ENCODE results near the gene ZNF213. TPM values are rescaled to one million over a fixed set of nuclear protein-coding genes. Genes with fewer than 3 reads are reported as not detected.

Gene ZNF213
- total RNA-seq, 1 donor from 2014 or later, result 4.2 TPM

DNA sequence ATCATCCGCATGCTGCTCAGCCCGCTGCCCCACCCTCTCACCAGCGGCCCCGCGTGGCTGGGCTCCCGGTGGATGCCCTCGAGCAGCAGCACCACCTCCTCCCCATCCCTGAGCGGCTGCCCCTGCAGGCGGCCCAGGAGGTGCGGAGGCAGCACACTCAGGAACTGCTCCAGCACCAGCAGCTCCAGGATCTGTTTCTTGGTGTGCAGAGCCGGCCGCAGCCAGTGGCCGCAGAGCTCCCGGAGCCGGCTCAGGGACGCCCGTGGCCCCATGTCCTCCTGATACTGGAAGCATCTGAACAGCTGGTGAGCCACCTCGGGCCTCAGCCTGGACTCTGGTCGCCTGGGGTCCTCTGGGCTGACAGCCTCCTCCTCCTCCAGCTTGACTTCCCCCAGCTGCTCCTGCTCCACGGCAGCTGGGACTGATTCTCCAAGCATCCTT lies 42.3 kb upstream of the ZNF213 start:
- no peaks in the 10 kb centered on the region for H3K36me3 ChIP-seq (ENCODE audit: control insufficient read depth in 3 of 3, insufficient read depth in 3 of 3, low read length in 3 of 3)
- peaks cover 7 to 15% (median 13%) of the 10 kb centered on the region in 3 donors for H3K4me1 ChIP-seq (ENCODE audit: control insufficient read depth in 3 of 3, insufficient read depth in 3 of 3, low read length in 3 of 3)
- H3K9ac ChIP-seq (ENCODE audit: low read depth in 1 of 3, low read length in 3 of 3), result no peak overlapping the region
- H3K27ac ChIP-seq (ENCODE audit: low read depth, low read length), result no peak overlapping the region
- no peak overlapping the region for H3K4me3 ChIP-seq (ENCODE audit: low read length in 3 of 3)
- no peaks in the 10 kb centered on the region for H3K9me3 ChIP-seq (ENCODE audit: control insufficient read depth in 3 of 3, low read length in 3 of 3)
- H3K27me3 ChIP-seq (ENCODE audit: control insufficient read depth in 3 of 3, insufficient read depth in 3 of 3, low read length in 3 of 3), result peaks cover 5 to 11% (median 11%) of the 10 kb centered on the region in 3 donors

DNA sequence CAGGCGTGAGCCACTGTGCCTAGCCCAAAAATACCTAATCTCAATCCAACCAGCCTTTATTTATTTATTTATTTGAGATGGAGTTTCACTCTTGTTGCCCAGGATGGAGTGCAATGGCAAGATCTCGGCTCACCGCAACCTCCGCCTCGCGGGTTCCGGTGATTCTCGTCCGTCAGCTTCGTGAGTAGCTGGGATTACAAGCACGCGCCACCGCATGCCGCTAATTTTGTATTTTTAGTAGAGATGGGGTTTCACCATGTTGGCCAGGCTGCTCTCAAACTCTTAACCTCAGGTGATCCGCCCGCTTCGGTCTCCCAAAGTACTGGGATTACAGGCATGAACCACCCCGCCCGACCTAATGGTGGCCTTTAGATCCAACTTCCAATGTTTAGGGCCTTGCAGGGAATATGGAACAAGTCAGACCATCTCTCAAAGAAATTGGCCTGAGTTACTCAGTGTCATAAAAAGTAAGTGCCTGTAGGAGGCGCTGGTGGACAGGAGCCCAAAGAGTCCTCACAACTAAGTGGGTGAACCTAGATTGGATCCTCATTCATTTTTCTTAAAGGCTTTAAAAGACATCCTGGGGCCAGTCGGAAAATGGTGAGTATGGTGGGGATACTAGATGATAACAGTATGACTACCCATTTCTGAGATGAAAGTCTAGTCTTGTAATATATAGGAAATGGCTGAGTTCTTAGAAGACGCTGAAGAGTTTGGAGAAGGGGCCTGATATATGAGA lies 40.4 kb upstream of the ZNF213 start:
- Histone ChIP-seq H3K36me3 (ENCODE audit: control insufficient read depth in 3 of 3, insufficient read depth in 3 of 3, low read length in 3 of 3) (no peaks in the 10 kb centered on the region), H3K9me3 (ENCODE audit: control insufficient read depth in 3 of 3, low read length in 3 of 3) (no peaks in the 10 kb centered on the region), H3K9ac (ENCODE audit: low read depth in 1 of 3, low read length in 3 of 3) (no peak overlapping the region), H3K27ac (ENCODE audit: low read depth, low read length) (no peak overlapping the region), H3K4me1 (ENCODE audit: control insufficient read depth in 3 of 3, insufficient read depth in 3 of 3, low read length in 3 of 3) (peaks cover under 1 to 3% (median 2%) of the 10 kb centered on the region in 3 donors), H3K27me3 (ENCODE audit: control insufficient read depth in 3 of 3, insufficient read depth in 3 of 3, low read length in 3 of 3) (peaks cover 5 to 18% (median 11%) of the 10 kb centered on the region in 3 donors), H3K4me3 (ENCODE audit: low read length in 3 of 3) (no peak overlapping the region)

DNA sequence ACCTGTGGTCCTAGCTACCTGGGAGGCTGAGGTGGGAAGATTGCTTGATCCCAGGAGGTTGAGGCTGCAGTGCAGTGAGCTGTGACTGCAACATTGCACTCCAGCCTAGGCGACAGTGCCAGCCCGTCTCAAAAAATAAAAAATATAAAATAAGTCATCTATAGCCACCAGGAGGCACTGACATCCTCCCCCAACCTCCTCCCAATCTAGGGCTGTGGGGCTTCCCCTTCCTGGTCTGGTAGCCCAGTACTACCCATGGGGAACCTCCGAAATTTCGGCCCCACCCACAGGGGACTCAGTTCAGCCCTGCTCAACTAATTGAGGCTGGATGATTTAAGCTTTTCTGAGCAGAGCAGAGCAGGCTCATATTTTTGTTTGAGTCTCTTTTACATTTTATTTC lies 39.0 kb upstream of the ZNF213 start:
- Histone ChIP-seq H3K4me1 (ENCODE audit: control insufficient read depth in 3 of 3, insufficient read depth in 3 of 3, low read length in 3 of 3) (peaks cover 9 to 12% (median 12%) of the 10 kb centered on the region in 3 donors), H3K4me3 (ENCODE audit: low read length in 3 of 3) (no peak overlapping the region), H3K36me3 (ENCODE audit: control insufficient read depth in 3 of 3, insufficient read depth in 3 of 3, low read length in 3 of 3) (no peaks in the 10 kb centered on the region), H3K27me3 (ENCODE audit: control insufficient read depth in 3 of 3, insufficient read depth in 3 of 3, low read length in 3 of 3) (peaks cover 8 to 23% (median 11%) of the 10 kb centered on the region in 3 donors), H3K27ac (ENCODE audit: low read depth, low read length) (no peak overlapping the region), H3K9ac (ENCODE audit: low read depth in 1 of 3, low read length in 3 of 3) (no peak overlapping the region), H3K9me3 (ENCODE audit: control insufficient read depth in 3 of 3, low read length in 3 of 3) (no peaks in the 10 kb centered on the region)

DNA sequence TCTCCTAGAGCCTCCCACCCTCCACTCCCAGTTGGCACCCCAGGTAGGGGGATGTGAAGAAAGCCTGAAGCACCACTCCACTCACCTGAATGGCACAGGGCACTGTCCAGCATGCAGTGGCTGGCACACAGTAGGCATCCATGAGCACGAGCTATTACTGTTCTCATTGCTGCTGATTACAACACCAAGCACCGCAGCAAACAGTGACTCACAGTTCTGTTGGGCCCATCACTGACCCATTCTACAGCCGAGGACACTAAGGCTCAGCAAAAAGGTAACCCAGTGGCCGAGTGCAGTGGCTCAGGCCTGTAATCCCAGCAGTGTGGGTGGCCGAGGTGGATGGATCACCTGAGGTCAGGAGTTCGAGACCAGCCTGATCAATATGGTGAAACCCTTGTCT lies 38.5 kb upstream of the ZNF213 start:
- Histone ChIP-seq H3K27ac (ENCODE audit: low read depth, low read length) (no peak overlapping the region), H3K9me3 (ENCODE audit: control insufficient read depth in 3 of 3, low read length in 3 of 3) (no peaks in the 10 kb centered on the region), H3K36me3 (ENCODE audit: control insufficient read depth in 3 of 3, insufficient read depth in 3 of 3, low read length in 3 of 3) (no peaks in the 10 kb centered on the region), H3K4me1 (ENCODE audit: control insufficient read depth in 3 of 3, insufficient read depth in 3 of 3, low read length in 3 of 3) (peaks cover 14 to 17% (median 17%) of the 10 kb centered on the region in 3 donors), H3K27me3 (ENCODE audit: control insufficient read depth in 3 of 3, insufficient read depth in 3 of 3, low read length in 3 of 3) (peaks cover 11 to 23% (median 13%) of the 10 kb centered on the region in 3 donors), H3K4me3 (ENCODE audit: low read length in 3 of 3) (no peak overlapping the region), H3K9ac (ENCODE audit: low read depth in 1 of 3, low read length in 3 of 3) (no peak overlapping the region)

DNA sequence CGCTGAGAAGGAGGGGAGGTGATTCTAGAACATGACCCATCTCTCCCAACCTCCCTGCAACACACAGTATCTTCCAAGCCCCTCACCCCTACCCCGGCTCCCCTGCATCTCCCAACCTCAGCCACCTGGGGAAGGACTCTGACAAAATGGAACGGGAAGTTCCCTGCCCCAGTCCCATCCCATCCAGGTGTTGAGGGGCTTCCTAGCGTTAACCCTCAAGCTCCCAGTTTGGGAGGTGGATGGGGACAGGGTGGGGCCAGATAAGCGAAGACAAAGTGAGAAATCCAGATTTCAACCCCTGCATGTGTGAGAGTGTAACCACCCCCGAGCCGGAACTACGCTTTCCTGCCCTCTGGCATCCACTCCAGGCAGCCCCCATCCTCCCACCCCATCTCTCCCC lies 37.6 kb upstream of the ZNF213 start:
- Histone ChIP-seq H3K9me3 (ENCODE audit: control insufficient read depth in 3 of 3, low read length in 3 of 3) (no peaks in the 10 kb centered on the region), H3K9ac (ENCODE audit: low read depth in 1 of 3, low read length in 3 of 3) (no peak overlapping the region), H3K4me3 (ENCODE audit: low read length in 3 of 3) (no peak overlapping the region), H3K36me3 (ENCODE audit: control insufficient read depth in 3 of 3, insufficient read depth in 3 of 3, low read length in 3 of 3) (no peaks in the 10 kb centered on the region), H3K27ac (ENCODE audit: low read depth, low read length) (no peak overlapping the region), H3K4me1 (ENCODE audit: control insufficient read depth in 3 of 3, insufficient read depth in 3 of 3, low read length in 3 of 3) (peaks cover 15 to 20% (median 19%) of the 10 kb centered on the region in 3 donors), H3K27me3 (ENCODE audit: control insufficient read depth in 3 of 3, insufficient read depth in 3 of 3, low read length in 3 of 3) (peaks cover 7 to 22% (median 13%) of the 10 kb centered on the region in 3 donors)

DNA sequence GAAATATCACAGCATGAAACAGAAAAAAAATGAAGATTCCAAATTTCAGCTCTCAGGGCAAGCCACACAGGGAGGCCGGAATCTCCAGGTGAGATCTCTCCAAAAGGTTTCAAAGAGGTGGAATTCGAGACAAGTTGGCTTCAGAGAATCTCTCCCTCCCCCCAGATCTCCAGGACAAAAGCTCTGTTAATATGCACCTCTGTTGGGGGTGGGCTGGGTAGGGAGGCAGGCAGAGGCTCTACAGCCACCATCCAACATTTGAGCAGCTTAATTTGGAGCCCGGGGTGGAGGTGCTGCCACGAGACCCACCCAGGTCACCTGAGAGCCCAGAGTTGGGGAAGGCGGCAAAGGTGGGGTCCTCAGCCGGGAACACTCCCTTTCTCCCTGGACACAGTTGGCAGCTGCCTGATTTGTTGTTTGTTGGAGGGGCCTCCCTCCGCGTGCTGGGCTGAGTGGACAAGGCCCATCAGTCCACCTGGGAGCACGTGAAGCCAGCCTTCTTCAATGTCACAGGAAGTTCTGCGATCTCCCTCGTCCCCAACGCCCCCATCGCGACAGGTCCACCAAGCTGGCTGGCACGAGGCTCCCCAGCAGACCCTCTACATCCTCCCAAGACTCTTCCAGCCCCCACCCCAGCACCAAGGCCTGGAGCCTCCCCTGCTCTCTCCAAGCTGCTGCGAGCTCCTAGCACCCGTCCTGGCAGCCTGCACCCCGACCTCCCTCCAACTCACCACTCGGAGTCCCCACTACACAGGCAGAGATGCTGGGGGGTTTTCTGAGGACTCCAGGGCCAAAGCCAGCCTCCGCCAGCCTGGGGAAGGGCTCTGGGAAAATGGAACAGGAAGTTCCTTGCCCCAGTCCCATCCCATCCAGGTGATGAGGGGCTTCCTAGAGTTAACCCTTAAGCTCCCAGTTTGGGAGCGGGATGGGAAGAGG lies 36.1 kb upstream of the ZNF213 start, which contains the start of gene ZSCAN10:
ZSCAN10 (minus strand) TSS at position 836 of the 936 bp plus-strand sequence. CDS start 6,357 bp downstream, outside the sequence.
- Histone ChIP-seq H3K9me3 (ENCODE audit: control insufficient read depth in 3 of 3, low read length in 3 of 3) (no peaks in the 10 kb centered on the region), H3K4me3 (ENCODE audit: low read length in 3 of 3) (peak within 1 kb of the TSS; percentile 39 to 66 (median 52)), H3K9ac (ENCODE audit: low read depth in 1 of 3, low read length in 3 of 3) (peak within 1 kb of the TSS in 2 of 3 donors; percentile 7 to 50), H3K36me3 (ENCODE audit: control insufficient read depth in 3 of 3, insufficient read depth in 3 of 3, low read length in 3 of 3) (no peaks in the 10 kb centered on the region), H3K27ac (ENCODE audit: low read depth, low read length) (no peak within 1 kb of the TSS), H3K27me3 (ENCODE audit: control insufficient read depth in 3 of 3, insufficient read depth in 3 of 3, low read length in 3 of 3) (peaks cover 0 to 13% (median 8%) of the 10 kb centered on the region in 3 donors), H3K4me1 (ENCODE audit: control insufficient read depth in 3 of 3, insufficient read depth in 3 of 3, low read length in 3 of 3) (peaks cover 15 to 20% (median 20%) of the 10 kb centered on the region in 3 donors)

DNA sequence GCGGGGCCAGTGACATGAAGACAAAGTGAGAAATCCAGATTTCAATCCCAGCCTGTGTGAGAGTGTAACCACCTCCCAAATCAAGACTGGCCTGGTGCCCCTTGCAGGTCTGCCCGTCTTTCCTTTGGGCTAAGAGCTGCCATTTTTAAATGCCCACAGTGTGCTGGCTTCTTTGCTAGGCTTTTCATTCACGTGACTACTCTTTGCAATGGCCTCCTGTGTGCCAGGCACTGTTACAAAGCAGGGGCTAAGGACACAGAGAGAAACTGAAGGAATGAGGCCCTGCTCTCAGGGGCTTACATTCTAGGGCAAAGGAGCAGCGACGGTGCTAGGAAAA lies 35.5 kb upstream of the ZNF213 start:
- H3K4me1 ChIP-seq (ENCODE audit: control insufficient read depth in 3 of 3, insufficient read depth in 3 of 3, low read length in 3 of 3), result peaks cover 15 to 20% (median 20%) of the 10 kb centered on the region in 3 donors
- H3K9me3 ChIP-seq (ENCODE audit: control insufficient read depth in 3 of 3, low read length in 3 of 3), result no peaks in the 10 kb centered on the region
- H3K36me3 ChIP-seq (ENCODE audit: control insufficient read depth in 3 of 3, insufficient read depth in 3 of 3, low read length in 3 of 3), result no peaks in the 10 kb centered on the region
- H3K9ac ChIP-seq (ENCODE audit: low read depth in 1 of 3, low read length in 3 of 3), result no peak overlapping the region
- H3K27me3 ChIP-seq (ENCODE audit: control insufficient read depth in 3 of 3, insufficient read depth in 3 of 3, low read length in 3 of 3), result peaks cover 0 to 13% (median 8%) of the 10 kb centered on the region in 3 donors
- peak overlapping the region in 1 of 3 donors; percentile 66 for H3K4me3 ChIP-seq (ENCODE audit: low read length in 3 of 3)
- H3K27ac ChIP-seq (ENCODE audit: low read depth, low read length), result no peak overlapping the region

DNA sequence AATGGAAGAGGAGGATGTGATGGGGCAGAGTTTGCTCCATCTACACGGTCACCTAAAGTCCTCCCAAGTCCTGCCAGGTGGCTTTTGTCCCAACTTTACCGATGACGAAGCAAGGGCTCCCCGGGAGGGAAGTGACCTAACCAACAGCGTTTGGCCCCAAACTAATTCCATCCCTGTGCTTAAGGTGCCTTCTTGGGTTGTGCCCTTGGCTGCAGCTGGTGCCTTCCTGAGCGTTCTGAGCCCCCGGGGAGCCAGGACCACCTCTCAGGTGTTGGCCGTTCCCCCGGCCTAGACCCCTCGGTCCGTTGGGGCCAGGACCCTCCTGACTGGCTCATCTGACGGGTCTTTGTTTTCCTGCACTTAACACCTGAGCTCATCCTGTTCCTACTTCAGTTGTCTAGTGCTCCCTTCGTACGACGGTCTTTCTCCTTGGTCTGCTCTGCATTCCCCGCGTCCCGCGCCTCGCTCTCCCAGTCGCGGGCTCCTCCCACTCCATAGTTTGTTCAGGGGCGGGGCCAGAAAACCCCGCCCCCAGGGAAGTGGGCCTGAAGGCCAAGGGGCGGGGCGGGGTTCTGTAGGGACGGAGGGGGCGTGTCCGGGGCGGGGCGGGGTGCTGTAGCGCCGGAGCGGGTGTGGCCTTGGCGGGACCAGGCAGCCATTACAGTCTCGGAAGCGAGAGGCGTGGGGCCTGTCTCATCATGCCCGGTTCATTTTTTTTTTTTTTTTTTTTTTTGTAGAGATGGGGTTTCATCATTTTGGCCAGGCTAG lies 34.9 kb upstream of the ZNF213 start:
- Histone ChIP-seq H3K27me3 (ENCODE audit: control insufficient read depth in 3 of 3, insufficient read depth in 3 of 3, low read length in 3 of 3) (peaks cover 0 to 13% (median 8%) of the 10 kb centered on the region in 3 donors), H3K27ac (ENCODE audit: low read depth, low read length) (no peak overlapping the region), H3K36me3 (ENCODE audit: control insufficient read depth in 3 of 3, insufficient read depth in 3 of 3, low read length in 3 of 3) (no peaks in the 10 kb centered on the region), H3K4me1 (ENCODE audit: control insufficient read depth in 3 of 3, insufficient read depth in 3 of 3, low read length in 3 of 3) (peaks cover 15 to 20% (median 20%) of the 10 kb centered on the region in 3 donors), H3K9me3 (ENCODE audit: control insufficient read depth in 3 of 3, low read length in 3 of 3) (no peaks in the 10 kb centered on the region), H3K4me3 (ENCODE audit: low read length in 3 of 3) (peak overlapping the region; percentile 39 to 66 (median 52)), H3K9ac (ENCODE audit: low read depth in 1 of 3, low read length in 3 of 3) (peak overlapping the region in 2 of 3 donors; percentile 7 to 50)

DNA sequence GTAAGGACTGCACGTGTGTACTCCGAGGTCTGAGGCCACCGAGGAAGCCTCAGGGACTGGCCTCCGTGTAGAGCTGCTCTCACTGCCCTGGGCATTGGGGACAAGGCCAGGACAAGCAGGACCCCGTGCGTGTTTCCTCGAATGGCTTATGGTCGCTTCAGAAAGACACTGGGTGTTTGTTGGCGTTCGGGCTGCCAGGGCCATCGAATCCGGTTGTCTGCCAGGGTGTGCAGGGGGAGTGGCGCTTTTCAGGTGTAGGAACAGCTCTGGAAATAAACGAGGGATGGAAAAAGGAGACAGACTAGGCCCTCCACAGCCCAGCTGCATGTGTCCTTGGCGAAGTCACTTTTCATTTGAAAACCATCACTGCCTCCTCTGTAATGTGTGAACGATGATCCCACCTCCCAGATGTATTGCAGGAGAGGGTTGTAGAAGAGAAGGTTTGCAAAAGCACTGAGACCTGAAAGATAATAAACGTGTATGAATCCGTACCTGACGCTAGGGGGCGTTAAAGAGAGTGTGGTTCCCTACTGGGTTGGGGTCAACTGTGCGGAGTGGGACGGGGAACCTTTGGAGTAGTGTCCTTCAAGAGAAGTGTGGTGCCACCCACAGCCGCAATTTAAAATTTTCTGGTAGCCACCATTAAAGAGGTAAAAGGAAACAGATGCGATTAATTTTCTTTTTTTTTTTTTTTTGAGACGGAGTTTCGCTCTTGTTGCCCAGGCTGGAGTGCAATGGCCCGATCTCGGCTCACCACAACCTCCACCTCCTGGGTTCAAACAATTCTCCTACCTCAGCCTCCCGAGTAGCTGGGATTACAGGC lies 33.6 kb upstream of the ZNF213 start:
- Histone ChIP-seq H3K27me3 (ENCODE audit: control insufficient read depth in 3 of 3, insufficient read depth in 3 of 3, low read length in 3 of 3) (peaks cover 0 to 13% (median 8%) of the 10 kb centered on the region in 3 donors), H3K36me3 (ENCODE audit: control insufficient read depth in 3 of 3, insufficient read depth in 3 of 3, low read length in 3 of 3) (no peaks in the 10 kb centered on the region), H3K9me3 (ENCODE audit: control insufficient read depth in 3 of 3, low read length in 3 of 3) (no peaks in the 10 kb centered on the region), H3K4me3 (ENCODE audit: low read length in 3 of 3) (peak overlapping the region in 1 of 3 donors; percentile 6), H3K4me1 (ENCODE audit: control insufficient read depth in 3 of 3, insufficient read depth in 3 of 3, low read length in 3 of 3) (peaks cover 18 to 20% (median 19%) of the 10 kb centered on the region in 3 donors), H3K27ac (ENCODE audit: low read depth, low read length) (peak overlapping the region; percentile 38), H3K9ac (ENCODE audit: low read depth in 1 of 3, low read length in 3 of 3) (no peak overlapping the region)
